Ovary (tissue), 9 donors: ENCODE results near the gene COQ6. TPM values are rescaled to one million over a fixed set of nuclear protein-coding genes. Genes with fewer than 3 reads are reported as not detected.

Experiments used
- DNase-seq, 5 donors: peaks; one replicate each; pipeline ENCODE4 v3.0.0-alpha.2; 2019 to 2020
- H3K27ac ChIP-seq, 2 donors: fragments of 200-600 bp; one replicate each; pipeline versions ENCODE4 v1.5.1 to v1.8.0; 2019 to 2022
- H3K27me3 ChIP-seq: fragments of 200-600 bp; one replicate; pipeline ENCODE4 v1.8.0; 2022
- H3K36me3 ChIP-seq: fragments of 200-600 bp; sonication (generic); one replicate; pipeline ENCODE4 v1.5.1; 2019
- H3K4me1 ChIP-seq: one replicate; pipeline ENCODE4 v1.8.1; 2013; ENCODE audit warnings: mild to moderate bottlenecking, moderate library complexity; ENCODE audit not compliant: insufficient read depth
- H3K4me3 ChIP-seq: fragments of 200-600 bp; sonication (generic); one replicate; pipeline ENCODE4 v1.5.1; 2017
- H3K9me3 ChIP-seq, 2 donors: fragments of 200-600 bp in 1 of 2; sonication (generic) in 1 of 2; one replicate each; pipeline versions ENCODE4 v1.5.1 to v1.8.1; 2013 to 2019; ENCODE audit warnings: mild to moderate bottlenecking in 1 of 2, moderate library complexity in 1 of 2
- EP300 ChIP-seq: sonication (generic); formaldehyde crosslinking; IDR thresholded peaks from one replicate; pipeline ENCODE4 v1.6.1; 2017; ENCODE audit warnings: antibody characterized with exemption
- POLR2A ChIP-seq: fragments of 450-650 bp; IDR thresholded peaks from one replicate; pipeline ENCODE4 v1.6.1; 2017; ENCODE audit warnings: antibody characterized with exemption, mild to moderate bottlenecking, moderate library complexity
- WGBS, 3 donors: extraction: QIAGEN DNeasy Blood & Tissue Kit in 1 of 3; methylation state at CpG; one replicate each; pipeline versions ENCODE4 v1.1.5 to v1.1.7; 2013 to 2017; 5-methylcytosine and 5-hydroxymethylcytosine counted together
- intact Hi-C, 4 donors: fragments of 100-400 bp; cut with DNase I; formaldehyde crosslinking; loops; one replicate each; pipeline versions ENCODE4 v1.11.0 to v1.15.1; 2022 to 2023
- polyA plus RNA-seq, 2 donors: library from polyadenylated mRNA; stranded (reverse); fragments of 200-250 nt in 1 of 2; fragments of 350-450 nt in 1 of 2; fragmentation: Illumina TruSeq in 1 of 2; extraction: RNeasy Lipid Tissue Mini Kit (QIAGEN cat#74804) in 1 of 2; gene quantifications; one replicate each; pipeline ENCODE4 v1.2.3, GENCODE V29; 2013 to 2014
- total RNA-seq, 7 donors: library from RNA; depleted of rRNA in 2 of 7; stranded (reverse); fragments of >200 nt in 2 of 7; fragmentation: NEBNext Ultra II Directional in 3 of 7; extraction: Animal tissue kit (Norgen Biotek cat#: 25700) in 3 of 7; gene quantifications; one replicate each; pipeline versions ENCODE4 v1.1.0 to v1.2.4, GENCODE V29; 2016 to 2023
- TF ChIP-seq, protein P1 (sequence below), 3 donors: fragments of 450-650 bp in 2 of 3; fragments of 200-600 bp in 1 of 3; IDR thresholded peaks; one replicate each; pipeline versions ENCODE4 v1.5.1 to v1.8.0; 2016 to 2022; ENCODE audit warnings: antibody characterized with exemption in 3 of 3, mild to moderate bottlenecking in 1 of 3
- donor health status: DM: no; HTN: no; CAD: no; lungs with moderate emphysema.
- donor health status: DM: no; HTN: no; CAD: no.
- donor health status: Bipolar disorder and iron deficiency.
- donor health status: DM: yes; HTN: yes; CAD: no.
- donor health status: DM: no; HTN: no; CAD: no.
- donor health status: DM: yes; HTN: yes; CAD: no.

The COQ6 gene
- total and polyA plus RNA-seq, 9 donors, result 17.1 to 31.8 (median 18.9) TPM

DNA sequence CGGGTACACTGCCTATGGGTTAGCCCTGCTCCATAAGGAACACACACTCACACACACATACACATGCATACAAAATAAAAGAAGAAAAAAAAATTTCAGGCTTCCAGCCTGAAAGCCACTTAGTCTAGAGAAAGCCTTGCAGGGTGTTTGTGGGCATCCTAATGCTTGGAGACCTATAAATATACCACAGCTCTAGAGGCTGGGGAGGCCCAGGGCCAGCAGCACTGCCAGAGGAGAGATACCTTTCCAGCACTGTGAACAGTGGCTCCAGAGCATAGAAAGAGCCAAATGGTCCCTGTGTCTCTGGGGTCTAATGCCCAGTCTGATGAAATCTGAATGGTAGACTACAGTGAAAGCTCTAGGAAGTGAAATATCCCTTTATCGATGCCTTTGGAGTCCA lies 13.1 kb upstream of the COQ6 start:
- TF ChIP-seq EP300 (no peak), POLR2A (no peak)
- TF ChIP-seq, protein P1, sequence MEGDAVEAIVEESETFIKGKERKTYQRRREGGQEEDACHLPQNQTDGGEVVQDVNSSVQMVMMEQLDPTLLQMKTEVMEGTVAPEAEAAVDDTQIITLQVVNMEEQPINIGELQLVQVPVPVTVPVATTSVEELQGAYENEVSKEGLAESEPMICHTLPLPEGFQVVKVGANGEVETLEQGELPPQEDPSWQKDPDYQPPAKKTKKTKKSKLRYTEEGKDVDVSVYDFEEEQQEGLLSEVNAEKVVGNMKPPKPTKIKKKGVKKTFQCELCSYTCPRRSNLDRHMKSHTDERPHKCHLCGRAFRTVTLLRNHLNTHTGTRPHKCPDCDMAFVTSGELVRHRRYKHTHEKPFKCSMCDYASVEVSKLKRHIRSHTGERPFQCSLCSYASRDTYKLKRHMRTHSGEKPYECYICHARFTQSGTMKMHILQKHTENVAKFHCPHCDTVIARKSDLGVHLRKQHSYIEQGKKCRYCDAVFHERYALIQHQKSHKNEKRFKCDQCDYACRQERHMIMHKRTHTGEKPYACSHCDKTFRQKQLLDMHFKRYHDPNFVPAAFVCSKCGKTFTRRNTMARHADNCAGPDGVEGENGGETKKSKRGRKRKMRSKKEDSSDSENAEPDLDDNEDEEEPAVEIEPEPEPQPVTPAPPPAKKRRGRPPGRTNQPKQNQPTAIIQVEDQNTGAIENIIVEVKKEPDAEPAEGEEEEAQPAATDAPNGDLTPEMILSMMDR (IDR thresholded peaks at IDR 0.05), result no peak
- H3K27ac ChIP-seq, result no peak overlapping the region
- H3K4me3 ChIP-seq, result no peak overlapping the region
- intact Hi-C loops, result no loop called here
- H3K9me3 ChIP-seq, result no peaks in the 10 kb centered on the region
- WGBS, 3 donors, result 73 to 82% (median 74%) methylated on average over 2 of the region's 2 CpGs
- H3K4me1 ChIP-seq, result no peaks in the 10 kb centered on the region
- H3K36me3 ChIP-seq, result no peaks in the 10 kb centered on the region
- no peaks in the 10 kb centered on the region for H3K27me3 ChIP-seq
- DNase-seq, result no peak

DNA sequence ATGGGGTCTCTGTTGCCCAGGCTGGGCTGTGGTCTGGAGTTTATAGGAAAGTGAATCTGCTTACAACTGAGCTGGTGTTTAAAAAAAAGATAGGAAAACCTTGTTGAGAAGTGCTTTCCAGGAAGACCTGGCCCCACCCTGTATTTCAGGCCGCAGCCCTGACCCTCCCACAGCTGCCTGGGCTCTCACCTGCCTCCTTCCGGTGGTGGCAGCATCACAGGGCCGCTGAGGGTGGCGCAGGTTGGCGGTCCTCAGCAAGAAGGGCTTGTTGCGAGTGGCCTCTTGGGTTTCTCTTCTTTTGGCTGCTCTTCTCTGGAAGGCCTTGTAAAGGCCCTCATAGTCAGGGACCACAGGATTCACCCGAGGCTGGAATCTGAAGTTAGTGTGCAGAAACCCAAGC lies 7.9 kb upstream of the COQ6 start:
- TF ChIP-seq, protein P1 (IDR thresholded peaks at IDR 0.05), result no peak
- TF ChIP-seq EP300 (no peak), POLR2A (no peak)
- intact Hi-C loops, result no loop called here

DNA sequence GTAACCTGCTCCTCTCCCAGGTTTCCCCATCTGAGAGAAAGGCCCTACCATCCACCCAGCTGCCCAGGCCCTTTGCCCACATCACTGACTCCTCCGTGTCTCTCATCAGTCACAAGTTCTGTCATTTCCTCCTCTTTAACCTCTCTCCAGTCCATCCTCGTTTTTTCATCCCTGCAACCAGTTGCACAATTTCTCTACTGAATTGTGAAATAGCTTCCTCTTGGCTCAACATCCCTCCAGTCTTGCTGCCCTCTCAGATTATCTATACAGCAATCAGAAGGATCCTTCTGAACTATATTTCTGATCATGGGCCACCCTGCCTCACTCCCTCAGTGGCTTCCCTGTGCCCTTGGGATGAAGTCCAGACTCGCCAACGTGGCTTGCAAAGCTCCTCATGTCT lies 7.0 kb upstream of the COQ6 start:
- Histone ChIP-seq H3K9me3 (no peaks in the 10 kb centered on the region), H3K4me3 (no peak overlapping the region), H3K4me1 (no peaks in the 10 kb centered on the region), H3K27ac (no peak overlapping the region), H3K27me3 (no peaks in the 10 kb centered on the region), H3K36me3 (no peaks in the 10 kb centered on the region)
- TF ChIP-seq POLR2A (no peak), EP300 (no peak)
- TF ChIP-seq, protein P1 (IDR thresholded peaks at IDR 0.05), result no peak
- WGBS, 3 donors, result 32 to 49% (median 43%) methylated on average over 4 of the region's 4 CpGs
- DNase-seq, result peak in 1 of 5 donors; percentile 34
- intact Hi-C loops, result no loop called here

More for the DNA sequence above, 7.9 kb upstream of the COQ6 start:
- Histone ChIP-seq H3K27ac (no peak overlapping the region), H3K36me3 (no peaks in the 10 kb centered on the region), H3K4me3 (no peak overlapping the region), H3K9me3 (no peaks in the 10 kb centered on the region), H3K27me3 (no peaks in the 10 kb centered on the region), H3K4me1 (no peaks in the 10 kb centered on the region)
- 80 to 87% (median 86%) methylated on average over 7 of the region's 7 CpGs for WGBS, 3 donors
- no peak for DNase-seq

DNA sequence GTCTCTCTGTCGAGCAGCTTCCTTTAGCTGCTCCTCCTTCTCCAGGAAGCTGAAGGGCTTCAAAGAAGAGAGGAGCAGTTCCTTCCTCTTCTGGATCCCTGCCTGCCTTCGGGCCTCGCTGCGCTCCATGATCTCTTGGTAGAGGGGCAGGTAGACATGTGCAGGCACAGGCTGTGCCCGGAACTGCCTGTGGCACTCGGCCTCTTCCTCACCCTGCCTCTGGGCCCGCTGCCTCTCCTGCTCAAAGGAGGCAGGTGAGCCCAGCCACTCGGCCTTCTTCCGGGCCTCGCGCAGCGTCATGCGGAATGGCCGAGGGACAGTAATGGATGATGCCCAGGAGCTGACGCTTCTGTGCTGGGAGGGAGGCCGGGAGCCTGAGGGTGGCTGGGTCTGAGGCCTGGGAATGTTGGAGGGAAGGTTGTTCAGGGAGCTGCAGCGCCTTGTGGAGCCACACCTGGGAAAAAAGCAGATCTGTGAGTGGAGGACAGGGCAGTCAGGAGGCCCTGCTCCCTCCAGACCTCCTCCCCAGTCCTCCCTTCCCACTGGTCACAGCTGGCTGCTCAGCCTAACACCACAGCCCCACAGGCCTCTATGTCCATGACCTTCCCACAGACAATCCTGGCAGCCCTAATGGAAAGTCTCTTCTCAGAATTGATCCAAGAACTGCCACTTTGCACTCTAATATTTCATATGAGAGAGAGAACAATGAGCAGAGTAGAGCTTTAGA lies 5.5 kb upstream of the COQ6 start:
- H3K27ac ChIP-seq, result no peak overlapping the region
- intact Hi-C loops, result no loop called here

More for the DNA sequence above, 5.5 kb upstream of the COQ6 start:
- TF ChIP-seq EP300 (no peak), POLR2A (no peak)
- TF ChIP-seq, protein P1 (IDR thresholded peaks at IDR 0.05), result no peak
- H3K36me3 ChIP-seq, result no peaks in the 10 kb centered on the region
- DNase-seq, result no peak
- H3K9me3 ChIP-seq, result no peaks in the 10 kb centered on the region
- H3K27me3 ChIP-seq, result no peaks in the 10 kb centered on the region
- no peak overlapping the region for H3K4me3 ChIP-seq
- 87 to 90% (median 90%) methylated on average over 17 of the region's 17 CpGs for WGBS, 3 donors
- H3K4me1 ChIP-seq, result peaks cover 1% of the 10 kb centered on the region
